ENCODE measurements around the gene PLBD1.
A peak's percentile ranks its signal among the peaks of the same experiment; 100 is the strongest.

The PLBD1 gene

GRCh38 chr12:14567351-14568162, at the start of gene PLBD1:
Gene PLBD1, minus strand, starts transcription at chr12:14567883. Its CDS starts 187 bp downstream, at chr12:14567696.
- no peak for DNase-seq (ENCODE audit: low spot score)

GRCh38 chr12:14614704-14615121, 47.0 kb upstream of the PLBD1 start:
- peak; percentile 90 for DNase-seq (ENCODE audit: low spot score)

- peak; percentile 95 for DNase-seq (ENCODE audit: low spot score)
These were observed 46.0 kb upstream of the PLBD1 start for GRCh38 chr12:14613718-14614117.

GRCh38 chr12:14612898-14613445, 45.3 kb upstream of the PLBD1 start:
- peak; percentile 39 for DNase-seq (ENCODE audit: low spot score)

- no peak for DNase-seq (ENCODE audit: low spot score)
These were observed 44.6 kb upstream of the PLBD1 start for GRCh38 chr12:14612250-14612649.

GRCh38 chr12:14611640-14612203, 44.0 kb upstream of the PLBD1 start:
- peak; percentile 56 for DNase-seq (ENCODE audit: low spot score)

- no peak for DNase-seq (ENCODE audit: low spot score)
These were observed 39.9 kb upstream of the PLBD1 start for GRCh38 chr12:14607568-14607967.

GRCh38 chr12:14605401-14605989, 37.8 kb upstream of the PLBD1 start:
- peak; percentile 36 for DNase-seq (ENCODE audit: low spot score)

- DNase-seq (ENCODE audit: low spot score) = no peak
These were observed 34.2 kb upstream of the PLBD1 start for GRCh38 chr12:14601692-14602478.

GRCh38 chr12:14597480-14597879, 29.8 kb upstream of the PLBD1 start:
- no peak for DNase-seq (ENCODE audit: low spot score)

GRCh38 chr12:14591719-14592118, 24.0 kb upstream of the PLBD1 start:
- DNase-seq (ENCODE audit: low spot score) = no peak

- DNase-seq (ENCODE audit: low spot score) = no peak
These were observed 21.7 kb upstream of the PLBD1 start for GRCh38 chr12:14589169-14590004.

GRCh38 chr12:14588571-14588970, 20.9 kb upstream of the PLBD1 start:
- no peak for DNase-seq (ENCODE audit: low spot score)

- DNase-seq (ENCODE audit: low spot score) = no peak
These were observed 11.0 kb upstream of the PLBD1 start for GRCh38 chr12:14578646-14579045.

- DNase-seq (ENCODE audit: low spot score) = no peak
These were observed 9.7 kb upstream of the PLBD1 start for GRCh38 chr12:14577344-14577743.

- no peak for DNase-seq (ENCODE audit: low spot score)
These were observed 9.2 kb upstream of the PLBD1 start for GRCh38 chr12:14576896-14577295.

GRCh38 chr12:14575585-14575984, 7.9 kb upstream of the PLBD1 start:
- DNase-seq (ENCODE audit: low spot score) = no peak

- DNase-seq (ENCODE audit: low spot score) = no peak
These were observed 5.4 kb upstream of the PLBD1 start for GRCh38 chr12:14573118-14573517.

- DNase-seq (ENCODE audit: low spot score) = peak; percentile 33
These were observed 4.7 kb upstream of the PLBD1 start for GRCh38 chr12:14572401-14572800.

GRCh38 chr12:14571779-14572178, 4.1 kb upstream of the PLBD1 start:
- no peak for DNase-seq (ENCODE audit: low spot score)

- no peak for DNase-seq (ENCODE audit: low spot score)
These were observed 2.5 kb upstream of the PLBD1 start for GRCh38 chr12:14570231-14570630.

All from NAMALWA (cell line).